ENCODE data around the gene MCF2.
A peak's percentile ranks its signal among the peaks of the same experiment; 100 is the strongest.
"Not testable (repeated sequence)": the region's sequence is repeated elsewhere in the genome, so short reads cannot be mapped to it uniquely, and the experiment has no call there.

Gene MCF2

GRCh38 chrX:139702658-139703057 lies 5.3 kb downstream of the MCF2 start:
- Histone ChIP-seq H3K4me1 (ENCODE audit: control insufficient read depth, insufficient read depth, low read length, poor library complexity, severe bottlenecking) (no peaks in the 10 kb centered on the region), H3K36me3 (ENCODE audit: control insufficient read depth, insufficient read depth, low read length) (no peaks in the 10 kb centered on the region), H3K27ac (ENCODE audit: low read depth, low read length, severe bottlenecking) (no peak overlapping the region), H3K4me3 (ENCODE audit: extremely low read depth, insufficient read depth, low read length, poor library complexity, severe bottlenecking) (no peak overlapping the region), H3K9me3 (ENCODE audit: control insufficient read depth, low read length) (no peaks in the 10 kb centered on the region)
- 100% methylated on average over 1 of the region's 3 CpGs; no CpG with 5 or more reads in 1 of the 2 experiments for WGBS, 2 experiments (ENCODE audit: insufficient coverage in 2 of 2)

GRCh38 chrX:139692908-139693307 lies 15.1 kb downstream of the MCF2 start:
- no peaks in the 10 kb centered on the region for H3K36me3 ChIP-seq (ENCODE audit: control insufficient read depth, insufficient read depth, low read length)
- H3K4me1 ChIP-seq (ENCODE audit: control insufficient read depth, insufficient read depth, low read length, poor library complexity, severe bottlenecking) = no peaks in the 10 kb centered on the region
- H3K9me3 ChIP-seq (ENCODE audit: control insufficient read depth, low read length) = no peaks in the 10 kb centered on the region
- WGBS, 2 experiments (ENCODE audit: insufficient coverage in 2 of 2) = 60 to 81% methylated on average over 1 to 5 of the region's 8 CpGs
- no peak overlapping the region for H3K27ac ChIP-seq (ENCODE audit: low read depth, low read length, severe bottlenecking)
- no peak overlapping the region for H3K4me3 ChIP-seq (ENCODE audit: extremely low read depth, insufficient read depth, low read length, poor library complexity, severe bottlenecking)

- H3K4me3 ChIP-seq (ENCODE audit: extremely low read depth, insufficient read depth, low read length, poor library complexity, severe bottlenecking) = peak overlapping the region; percentile 22
- no peaks in the 10 kb centered on the region for H3K36me3 ChIP-seq (ENCODE audit: control insufficient read depth, insufficient read depth, low read length)
- no peaks in the 10 kb centered on the region for H3K4me1 ChIP-seq (ENCODE audit: control insufficient read depth, insufficient read depth, low read length, poor library complexity, severe bottlenecking)
- 30 to 36% methylated on average over 7 to 10 of the region's 11 CpGs for WGBS, 2 experiments (ENCODE audit: insufficient coverage in 2 of 2)
- no peak overlapping the region for H3K27ac ChIP-seq (ENCODE audit: low read depth, low read length, severe bottlenecking)
- H3K9me3 ChIP-seq (ENCODE audit: control insufficient read depth, low read length) = no peaks in the 10 kb centered on the region
These were observed 15.5 kb downstream of the MCF2 start for GRCh38 chrX:139692506-139692849.

GRCh38 chrX:139691843-139692505 lies 16.0 kb downstream of the MCF2 start:
- WGBS, 2 experiments (ENCODE audit: insufficient coverage in 2 of 2) = 1 to 3% methylated on average over 8 to 23 of the region's 52 CpGs
- peak overlapping the region; percentile 22 for H3K4me3 ChIP-seq (ENCODE audit: extremely low read depth, insufficient read depth, low read length, poor library complexity, severe bottlenecking)
- no peaks in the 10 kb centered on the region for H3K9me3 ChIP-seq (ENCODE audit: control insufficient read depth, low read length)
- no peaks in the 10 kb centered on the region for H3K36me3 ChIP-seq (ENCODE audit: control insufficient read depth, insufficient read depth, low read length)
- H3K27ac ChIP-seq (ENCODE audit: low read depth, low read length, severe bottlenecking) = no peak overlapping the region
- no peaks in the 10 kb centered on the region for H3K4me1 ChIP-seq (ENCODE audit: control insufficient read depth, insufficient read depth, low read length, poor library complexity, severe bottlenecking)

- Histone ChIP-seq H3K9me3 (ENCODE audit: control insufficient read depth, low read length) (no peaks in the 10 kb centered on the region), H3K4me3 (ENCODE audit: extremely low read depth, insufficient read depth, low read length, poor library complexity, severe bottlenecking) (peak overlapping the region; percentile 22), H3K27ac (ENCODE audit: low read depth, low read length, severe bottlenecking) (no peak overlapping the region), H3K36me3 (ENCODE audit: control insufficient read depth, insufficient read depth, low read length) (no peaks in the 10 kb centered on the region), H3K4me1 (ENCODE audit: control insufficient read depth, insufficient read depth, low read length, poor library complexity, severe bottlenecking) (no peaks in the 10 kb centered on the region)
- WGBS, 2 experiments (ENCODE audit: insufficient coverage in 2 of 2) = 11% methylated on average over 5 of the region's 23 CpGs; no CpG with 5 or more reads in 1 of the 2 experiments
These were observed 16.5 kb downstream of the MCF2 start for GRCh38 chrX:139691493-139691842.

- not testable (repeated sequence) for H3K27ac ChIP-seq (ENCODE audit: low read depth, low read length, severe bottlenecking); H3K4me1 ChIP-seq (ENCODE audit: control insufficient read depth, insufficient read depth, low read length, poor library complexity, severe bottlenecking)
- 88% methylated on average over 2 of the region's 7 CpGs; no CpG with 5 or more reads in 1 of the 2 experiments for WGBS, 2 experiments (ENCODE audit: insufficient coverage in 2 of 2)
These were observed 22.8 kb downstream of the MCF2 start for GRCh38 chrX:139685175-139685574.

GRCh38 chrX:139680356-139680755 lies 27.6 kb downstream of the MCF2 start:
- H3K4me3 ChIP-seq (ENCODE audit: extremely low read depth, insufficient read depth, low read length, poor library complexity, severe bottlenecking) = no peak overlapping the region
- WGBS, 2 experiments (ENCODE audit: insufficient coverage in 2 of 2) = no CpG with 5 or more reads among the region's 3 CpGs
- no peak overlapping the region for H3K27ac ChIP-seq (ENCODE audit: low read depth, low read length, severe bottlenecking)
- H3K36me3 ChIP-seq (ENCODE audit: control insufficient read depth, insufficient read depth, low read length) = no peaks in the 10 kb centered on the region
- H3K4me1 ChIP-seq (ENCODE audit: control insufficient read depth, insufficient read depth, low read length, poor library complexity, severe bottlenecking) = no peaks in the 10 kb centered on the region
- no peaks in the 10 kb centered on the region for H3K9me3 ChIP-seq (ENCODE audit: control insufficient read depth, low read length)

More at GRCh38 chrX:139685175-139685574, 22.8 kb downstream of the MCF2 start:
- not testable (repeated sequence) for H3K4me3 ChIP-seq (ENCODE audit: extremely low read depth, insufficient read depth, low read length, poor library complexity, severe bottlenecking); H3K36me3 ChIP-seq (ENCODE audit: control insufficient read depth, insufficient read depth, low read length); H3K9me3 ChIP-seq (ENCODE audit: control insufficient read depth, low read length)

- Histone ChIP-seq H3K4me1 (ENCODE audit: control insufficient read depth, insufficient read depth, low read length, poor library complexity, severe bottlenecking) (no peaks in the 10 kb centered on the region), H3K4me3 (ENCODE audit: extremely low read depth, insufficient read depth, low read length, poor library complexity, severe bottlenecking) (no peak overlapping the region), H3K9me3 (ENCODE audit: control insufficient read depth, low read length) (no peaks in the 10 kb centered on the region), H3K36me3 (ENCODE audit: control insufficient read depth, insufficient read depth, low read length) (no peaks in the 10 kb centered on the region), H3K27ac (ENCODE audit: low read depth, low read length, severe bottlenecking) (no peak overlapping the region)
- WGBS, 2 experiments (ENCODE audit: insufficient coverage in 2 of 2) = no CpG with 5 or more reads among the region's 3 CpGs
These were observed 60.4 kb downstream of the MCF2 start for GRCh38 chrX:139647597-139647996.

GRCh38 chrX:139642241-139642927 lies 65.6 kb downstream of the MCF2 start:
- Histone ChIP-seq H3K4me3 (ENCODE audit: extremely low read depth, insufficient read depth, low read length, poor library complexity, severe bottlenecking) (no peak overlapping the region), H3K36me3 (ENCODE audit: control insufficient read depth, insufficient read depth, low read length) (no peaks in the 10 kb centered on the region), H3K4me1 (ENCODE audit: control insufficient read depth, insufficient read depth, low read length, poor library complexity, severe bottlenecking) (no peaks in the 10 kb centered on the region), H3K27ac (ENCODE audit: low read depth, low read length, severe bottlenecking) (no peak overlapping the region), H3K9me3 (ENCODE audit: control insufficient read depth, low read length) (no peaks in the 10 kb centered on the region)
- WGBS, 2 experiments (ENCODE audit: insufficient coverage in 2 of 2) = 33% methylated on average over 1 of the region's 10 CpGs; no CpG with 5 or more reads in 1 of the 2 experiments

GRCh38 chrX:139640259-139640658 lies 67.7 kb downstream of the MCF2 start:
- Histone ChIP-seq H3K36me3 (ENCODE audit: control insufficient read depth, insufficient read depth, low read length) (no peaks in the 10 kb centered on the region), H3K4me1 (ENCODE audit: control insufficient read depth, insufficient read depth, low read length, poor library complexity, severe bottlenecking) (no peaks in the 10 kb centered on the region), H3K9me3 (ENCODE audit: control insufficient read depth, low read length) (no peaks in the 10 kb centered on the region), H3K4me3 (ENCODE audit: extremely low read depth, insufficient read depth, low read length, poor library complexity, severe bottlenecking) (no peak overlapping the region), H3K27ac (ENCODE audit: low read depth, low read length, severe bottlenecking) (no peak overlapping the region)
- no CpG with 5 or more reads among the region's 2 CpGs for WGBS, 2 experiments (ENCODE audit: insufficient coverage in 2 of 2)

- WGBS, 2 experiments (ENCODE audit: insufficient coverage in 2 of 2) = 80 to 88% methylated on average over 1 to 7 of the region's 8 CpGs
- Histone ChIP-seq H3K9me3 (ENCODE audit: control insufficient read depth, low read length) (no peaks in the 10 kb centered on the region), H3K4me3 (ENCODE audit: extremely low read depth, insufficient read depth, low read length, poor library complexity, severe bottlenecking) (no peak overlapping the region), H3K4me1 (ENCODE audit: control insufficient read depth, insufficient read depth, low read length, poor library complexity, severe bottlenecking) (no peaks in the 10 kb centered on the region), H3K27ac (ENCODE audit: low read depth, low read length, severe bottlenecking) (no peak overlapping the region), H3K36me3 (ENCODE audit: control insufficient read depth, insufficient read depth, low read length) (no peaks in the 10 kb centered on the region)
These were observed 68.7 kb downstream of the MCF2 start for GRCh38 chrX:139639253-139639652.

Measured in mesodermal cell (in vitro differentiated cells).